Stimulated activated CD8-positive, alpha-beta memory T cell treated with anti-CD3 and anti-CD28 coated beads, Interleukin-7, amount 100 ng/mL, for 4 hours (primary cell): ENCODE measurements around the gene DNAJC18.

Experiments used
- DNase-seq, 2 donors: peaks; one replicate each; pipeline ENCODE4 v3.0.0-alpha.2; 2020; ENCODE audit warnings: low read depth in 2 of 2

The DNAJC18 gene

DNA sequence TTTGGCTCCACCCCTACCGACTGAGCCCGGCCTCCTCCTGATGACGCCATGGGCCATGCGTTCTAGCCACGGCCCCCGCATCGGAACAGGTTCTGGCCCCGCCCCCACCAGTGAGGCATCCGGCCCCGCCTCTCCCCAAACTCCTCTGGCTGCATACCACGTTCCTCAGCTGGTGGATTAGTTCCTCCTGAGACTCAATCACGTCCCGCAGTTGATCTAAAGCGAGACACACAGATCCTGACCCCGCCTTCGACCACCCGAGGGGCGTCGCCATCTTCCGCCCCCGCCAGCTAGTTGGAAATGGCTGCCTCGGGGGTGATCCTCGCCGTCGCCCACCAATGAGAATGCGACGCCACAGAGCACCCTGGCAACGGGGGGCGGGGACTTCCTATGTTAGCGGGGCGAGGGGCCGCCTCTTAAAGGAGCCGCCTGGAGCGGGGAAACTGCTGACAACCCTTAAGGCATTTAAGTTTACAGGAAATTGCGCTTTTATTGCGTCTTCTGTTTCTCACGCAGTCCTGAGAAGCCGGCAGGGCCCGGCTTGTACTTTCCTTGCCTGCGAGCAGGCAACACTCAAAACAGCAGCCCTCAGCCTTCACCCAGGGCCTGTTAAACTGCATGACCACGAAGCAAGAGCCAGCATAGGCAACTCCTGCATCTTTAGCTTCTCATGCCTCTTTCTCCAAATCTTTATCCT lies 35.4 kb downstream of the DNAJC18 start, which contains the start of gene SPATA24:
Gene SPATA24, minus strand, starts transcription at position 303 of the 697 bp plus-strand sequence. Its CDS starts 29 bp downstream, at position 274.
- DNase-seq, result peak; percentile 97

- DNase-seq, result no peak
Measured at GRCh38 chr5:139403418-139403786, 35.9 kb downstream of the DNAJC18 start.

- no peak for DNase-seq
Measured at GRCh38 chr5:139402561-139403158, 36.7 kb downstream of the DNAJC18 start.

DNA sequence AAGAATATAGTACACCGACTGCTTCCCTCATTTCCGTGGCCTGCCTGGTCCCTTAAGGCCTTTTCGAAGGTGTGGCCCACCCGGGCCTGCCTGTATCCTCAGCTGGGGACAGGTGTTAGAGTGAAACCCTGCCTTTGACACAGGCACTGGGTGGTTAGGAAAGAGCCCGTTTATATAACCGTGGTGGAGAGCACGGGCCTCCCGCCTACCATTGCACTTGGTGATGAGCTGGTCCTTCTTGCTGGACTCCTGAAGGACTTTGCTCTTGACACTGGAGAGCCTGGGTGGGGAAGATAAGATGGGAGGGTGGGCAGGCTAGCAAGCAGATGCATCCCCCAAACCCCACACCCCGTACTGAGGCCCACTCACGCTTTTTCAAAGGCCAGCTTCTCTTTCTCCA lies 37.8 kb downstream of the DNAJC18 start:
- no peak for DNase-seq

DNA sequence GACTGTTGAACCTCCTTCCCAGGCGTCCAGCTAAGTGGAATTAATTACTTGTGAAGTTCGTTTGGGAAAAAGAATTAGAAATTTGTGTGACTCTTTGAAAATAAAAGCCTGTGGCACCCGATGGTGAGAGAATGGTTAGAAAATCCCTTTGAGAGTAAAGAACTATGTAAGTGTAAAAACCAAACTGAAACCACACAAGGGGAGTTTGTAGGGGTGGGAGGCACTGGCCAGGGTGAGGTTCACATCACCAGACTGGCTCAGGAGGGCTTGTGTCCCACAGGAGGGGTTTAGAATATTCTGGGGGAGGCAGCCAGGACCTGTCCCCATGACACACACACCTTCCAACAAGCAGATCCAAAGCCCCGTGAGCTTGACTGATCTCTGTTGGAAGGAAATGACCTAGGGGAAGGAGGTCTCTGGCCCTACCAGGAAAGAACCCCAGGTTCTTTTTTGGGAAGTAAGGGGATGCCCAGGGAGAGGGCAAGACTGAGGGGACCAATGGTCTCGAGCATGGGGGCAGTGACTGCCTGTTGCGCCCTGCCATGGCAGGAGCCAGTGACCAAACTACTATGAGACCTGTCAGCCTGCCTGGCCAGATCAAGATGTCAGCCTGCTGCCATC lies 39.7 kb downstream of the DNAJC18 start:
- no peak for DNase-seq

DNA sequence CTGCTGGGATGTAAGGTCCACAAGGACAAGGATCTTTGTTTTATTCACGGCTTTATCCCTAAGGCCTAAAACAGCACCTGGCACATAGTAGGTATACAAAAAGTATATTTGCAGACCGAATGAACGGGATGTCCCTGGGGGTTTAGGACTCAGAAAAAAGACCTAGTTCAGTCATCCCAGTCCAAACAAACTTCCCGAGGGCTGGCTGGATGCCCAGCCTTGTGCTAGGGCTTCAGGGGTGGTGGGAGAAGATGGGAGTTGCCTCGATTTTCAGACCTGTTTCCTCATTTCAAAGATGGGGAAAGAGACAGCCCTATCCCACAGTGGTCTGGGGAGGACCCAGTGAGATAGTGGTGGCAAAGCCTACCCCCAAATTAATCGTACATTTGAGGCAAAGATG lies 41.4 kb downstream of the DNAJC18 start:
- no peak for DNase-seq

DNA sequence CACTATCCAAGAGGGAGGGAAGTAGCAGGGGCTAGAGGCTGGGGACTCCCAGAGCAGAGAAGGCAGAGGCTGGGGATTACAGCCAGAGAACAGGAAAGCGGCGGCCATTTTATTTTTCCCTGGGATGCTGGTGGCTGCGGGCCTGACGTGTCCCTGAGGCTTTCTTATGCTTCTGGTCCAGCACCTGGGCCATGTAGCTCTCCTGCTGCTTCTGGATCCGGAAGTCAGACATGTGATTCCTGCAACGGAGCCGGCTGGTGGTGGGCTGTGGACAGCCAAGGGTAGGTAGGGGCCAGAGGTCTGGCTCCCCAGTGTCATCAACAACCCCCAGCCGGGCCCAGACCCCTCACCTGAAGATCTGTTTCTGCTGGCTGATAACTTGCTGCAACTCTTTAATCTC lies 42.6 kb downstream of the DNAJC18 start:
- DNase-seq, result no peak

DNA sequence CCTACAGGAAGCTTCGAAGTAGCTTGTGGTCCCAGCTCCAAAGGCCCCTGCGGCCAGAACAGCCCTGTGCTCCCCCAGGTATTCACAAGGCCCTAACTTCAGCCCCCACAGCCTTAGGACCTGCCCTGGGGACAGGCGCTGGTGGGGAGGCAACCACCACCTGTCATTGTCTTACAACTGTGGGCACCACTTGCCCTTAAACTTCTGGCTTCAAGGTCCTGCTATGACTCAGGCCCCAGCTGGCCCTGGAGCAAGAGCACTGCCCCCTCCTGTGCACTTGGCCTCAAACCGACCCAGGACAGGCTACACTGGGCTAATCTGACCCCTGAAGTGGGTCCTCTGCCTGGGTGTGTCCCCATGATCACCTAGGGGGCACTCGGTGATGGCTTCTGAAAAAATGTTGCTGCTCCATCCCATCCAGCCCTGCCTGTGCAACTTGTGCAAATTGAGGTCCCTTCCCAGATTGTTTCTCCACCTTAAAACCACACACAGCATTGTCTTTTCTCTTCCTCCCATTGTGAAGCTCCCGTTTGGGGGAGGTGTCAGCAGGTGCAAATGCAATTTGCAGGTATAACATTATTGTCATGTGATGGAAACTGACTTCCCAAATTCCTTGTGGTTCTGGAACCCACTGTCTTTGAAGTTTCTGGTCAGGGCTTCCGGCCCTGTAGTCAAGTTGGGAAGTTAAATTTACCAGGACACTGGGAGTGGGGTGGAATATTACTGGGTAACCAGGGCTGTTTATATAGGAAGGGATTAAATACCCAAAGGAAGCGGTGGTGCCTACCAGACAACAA lies 43.3 kb downstream of the DNAJC18 start:
- DNase-seq, result no peak

DNA sequence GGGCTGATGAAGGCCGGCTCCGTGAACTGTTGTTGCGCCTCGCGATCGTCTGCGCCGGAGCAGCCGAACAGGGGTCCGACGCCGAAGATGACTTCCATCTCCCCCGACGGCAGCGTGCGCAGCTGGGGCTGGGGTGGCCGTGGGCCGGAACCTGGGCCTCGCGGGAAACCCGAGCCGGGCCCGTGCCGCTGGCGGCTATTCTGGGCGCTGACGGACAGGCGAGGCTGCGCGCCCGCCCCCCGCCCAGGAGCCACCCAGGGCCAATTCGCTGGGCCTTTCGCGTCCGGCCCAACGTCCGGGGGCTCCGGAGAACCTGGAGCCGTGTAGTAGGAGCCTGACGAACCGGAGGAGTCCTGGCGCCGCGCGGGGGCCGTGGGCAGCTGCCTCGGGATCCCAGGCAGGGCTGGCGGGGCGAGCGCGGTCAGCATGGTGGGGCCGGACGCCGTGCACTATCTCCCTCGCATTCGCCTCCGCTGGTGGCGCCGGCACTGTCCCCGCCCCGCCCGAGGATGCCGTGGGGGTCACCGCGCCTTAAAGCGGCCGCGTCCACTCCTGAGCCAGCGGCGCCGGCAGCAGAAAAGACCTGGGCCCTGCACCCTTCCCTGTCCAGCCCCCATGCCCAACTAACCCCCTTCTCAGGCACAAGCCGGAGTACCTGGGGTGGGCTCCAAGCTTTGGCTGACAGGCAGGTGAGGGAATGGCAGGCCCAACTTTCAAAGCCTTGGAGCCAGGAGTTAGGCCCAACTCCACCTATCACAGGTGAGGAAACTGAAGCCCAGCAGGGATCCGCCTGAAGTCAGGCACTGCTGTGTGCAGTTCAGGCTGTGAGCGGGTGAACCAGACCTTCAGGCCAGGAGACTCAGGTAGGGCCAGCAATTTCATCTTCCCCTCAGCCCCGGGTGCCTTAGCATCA lies 44.4 kb downstream of the DNAJC18 start, which contains the start of gene PROB1:
Gene PROB1, minus strand, starts transcription at position 451 of the 913 bp plus-strand sequence. Its CDS starts 23 bp downstream, at position 428.
- DNase-seq, result no peak

GRCh38 chr5:139394123-139394653 lies 45.1 kb downstream of the DNAJC18 start:
- peak in 1 of 2 donors; percentile 52 for DNase-seq

DNA sequence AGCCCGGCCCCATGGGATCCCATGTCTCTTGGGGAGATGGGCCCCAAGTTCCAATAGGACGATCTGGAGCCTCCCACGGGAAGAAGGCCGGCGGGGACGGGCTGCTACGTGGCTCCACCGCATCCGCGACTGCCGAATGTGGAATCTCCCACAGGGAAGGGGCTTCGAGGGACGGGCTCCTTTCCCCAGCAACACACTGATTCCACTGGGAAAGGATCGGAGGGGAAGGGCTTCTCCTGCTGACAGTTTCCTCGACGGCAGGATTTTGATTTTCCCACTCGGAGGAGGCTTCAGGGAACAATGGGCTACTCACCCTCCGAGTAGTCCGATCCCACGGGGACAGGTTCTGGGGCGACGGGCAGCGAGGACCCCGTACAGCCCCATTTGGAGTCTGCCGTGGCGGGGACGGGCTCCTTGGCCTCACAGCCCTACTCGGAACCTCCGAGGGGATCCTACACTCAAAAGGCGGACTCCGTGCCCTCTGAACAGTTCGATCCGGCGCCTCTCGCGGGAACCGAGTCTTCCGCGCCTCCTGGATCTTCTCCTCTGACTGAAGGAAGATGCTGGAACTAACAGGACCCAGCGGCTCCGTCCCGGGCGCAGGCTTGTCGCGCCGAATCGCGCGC lies 45.7 kb downstream of the DNAJC18 start:
- no peak for DNase-seq

DNA sequence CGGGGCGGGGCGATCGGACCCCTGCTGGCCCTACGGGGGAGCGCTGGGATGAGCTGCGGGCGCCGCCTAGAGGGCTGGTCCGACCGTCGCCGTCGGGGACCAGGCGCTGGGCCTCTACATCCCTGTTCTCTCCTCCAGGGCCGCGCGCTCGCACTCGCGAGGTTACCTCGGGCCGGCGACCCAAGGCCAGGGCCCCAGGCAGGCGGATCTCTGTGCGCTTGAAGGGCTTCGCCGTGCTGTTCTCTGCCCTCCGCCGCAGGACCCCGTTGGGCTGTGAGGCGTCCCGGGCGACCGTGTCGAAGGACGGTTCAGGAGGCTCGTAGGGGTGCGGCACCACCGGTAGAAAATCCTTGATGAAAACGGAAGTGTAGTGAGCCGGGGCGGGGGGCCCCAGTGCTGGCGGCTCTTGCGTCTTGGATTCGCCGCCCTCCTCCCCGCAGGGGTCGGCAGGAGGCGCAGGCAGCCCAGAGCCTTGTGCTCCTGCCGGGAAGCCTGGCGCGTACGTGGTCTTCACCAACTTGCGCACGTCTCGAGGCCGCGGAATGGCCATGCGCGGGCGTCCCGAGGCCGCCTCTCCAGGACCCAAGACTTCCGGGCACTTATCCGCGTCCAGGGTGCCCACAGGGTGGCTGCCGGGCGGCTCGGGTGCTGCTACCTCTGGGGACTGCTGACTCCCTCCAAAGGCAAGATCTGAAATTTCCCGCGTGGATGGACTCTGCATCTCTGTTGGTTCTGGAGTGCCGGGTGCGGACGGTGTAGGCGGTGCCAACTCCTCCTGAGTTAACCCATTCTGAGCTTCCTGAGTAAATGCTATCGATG lies 46.4 kb downstream of the DNAJC18 start:
- peak; percentile 48 to 70 for DNase-seq

DNA sequence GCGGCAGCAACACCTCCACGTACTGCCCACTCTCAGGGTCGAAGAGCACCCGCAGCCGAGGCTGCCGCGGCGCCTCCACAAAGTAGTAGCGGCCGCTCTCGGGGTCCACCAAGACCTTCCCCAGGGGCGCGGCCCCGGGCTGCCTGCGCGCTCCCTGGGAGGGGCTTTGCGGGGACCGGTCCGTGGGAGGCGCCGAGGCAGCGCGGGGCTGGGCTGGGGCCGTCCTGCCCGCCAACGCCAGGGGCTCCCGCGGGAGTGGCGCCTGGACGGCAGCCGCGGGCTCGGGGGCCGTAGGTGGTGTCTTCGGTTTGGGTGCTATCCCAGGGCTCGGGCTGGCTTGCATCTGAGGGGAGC lies 47.0 kb downstream of the DNAJC18 start:
- DNase-seq, result no peak

- DNase-seq, result no peak
Measured at GRCh38 chr5:139391570-139392323, 47.6 kb downstream of the DNAJC18 start.

GRCh38 chr5:139390639-139391569 lies 48.4 kb downstream of the DNAJC18 start:
- DNase-seq, result no peak

DNA sequence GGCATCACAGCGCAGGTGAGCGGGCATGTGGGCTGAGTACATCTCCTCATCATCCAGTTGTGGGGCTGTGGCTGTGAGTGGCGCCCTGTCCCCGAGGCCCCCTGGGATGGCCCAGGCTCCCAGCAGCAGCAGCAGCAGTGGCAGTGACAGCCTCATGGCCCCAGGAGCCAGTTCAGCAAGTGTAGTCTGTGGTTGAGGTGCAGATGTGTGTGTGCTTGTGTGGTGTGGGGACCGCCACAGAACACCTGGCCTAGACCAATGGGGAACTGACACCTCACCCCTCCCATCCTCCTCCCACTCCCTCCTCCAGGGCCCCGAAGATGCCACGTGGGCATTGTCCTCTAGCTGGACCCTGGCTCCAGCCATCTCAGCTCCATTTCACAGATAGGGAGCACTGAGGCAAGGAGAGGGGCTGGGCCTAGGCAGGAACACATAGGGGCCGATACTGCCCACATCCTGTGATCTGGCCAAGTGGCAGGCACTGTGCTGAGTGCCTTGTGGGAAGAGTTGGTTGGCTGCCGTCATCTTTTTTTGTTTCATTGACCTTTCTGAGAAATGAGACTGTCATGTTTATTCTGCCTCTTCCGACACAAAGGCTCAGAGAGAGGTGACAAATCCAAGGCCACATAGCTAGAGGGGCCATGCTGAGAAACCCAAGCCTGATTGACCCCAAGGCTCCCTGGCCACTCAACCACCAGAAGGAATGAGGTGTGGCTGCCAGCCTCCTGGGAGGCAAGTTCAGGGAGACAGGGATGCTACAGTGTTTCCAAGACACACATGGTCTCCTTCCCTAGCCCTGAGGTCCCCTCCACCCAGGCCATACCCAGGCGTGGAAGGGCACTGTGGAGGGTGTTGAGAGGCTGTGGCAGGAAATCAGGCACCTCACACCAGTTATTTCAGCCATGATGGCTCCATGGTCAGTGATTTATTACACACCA lies 49.4 kb downstream of the DNAJC18 start, which contains the start of gene MZB1:
Gene MZB1, minus strand, starts transcription at position 213 of the 938 bp plus-strand sequence. Its CDS starts 57 bp downstream, at position 156.
- peak; percentile 50 to 66 for DNase-seq
